HCT116 (cell line): ENCODE data around the gene PTPN13.

ENCODE experiments used
- TF ChIP-seq, protein P1 (sequence below), 3 experiments: fragments of 200-600 bp in 1 of 3; sonication (generic) in 1 of 3; IDR thresholded peaks in 2 of 3; conservative IDR thresholded peaks in 1 of 3; 2 replicates each; pipeline ENCODE4 v1.5.1; 2012 to 2017; ENCODE audit warnings: low read depth in 2 of 3, low read length in 2 of 3, antibody characterized with exemption in 1 of 3, borderline replicate concordance in 1 of 3, control low read depth in 1 of 3, mild to moderate bottlenecking in 1 of 3, mixed read lengths in 1 of 3, mixed run types in 1 of 3, moderate library complexity in 1 of 3; ENCODE audit not compliant: insufficient read depth in 1 of 3
- TF ChIP-seq, protein P2 (sequence below): IDR thresholded peaks from 2 replicates; pipeline ENCODE4 v1.6.1; 2012

DNA sequence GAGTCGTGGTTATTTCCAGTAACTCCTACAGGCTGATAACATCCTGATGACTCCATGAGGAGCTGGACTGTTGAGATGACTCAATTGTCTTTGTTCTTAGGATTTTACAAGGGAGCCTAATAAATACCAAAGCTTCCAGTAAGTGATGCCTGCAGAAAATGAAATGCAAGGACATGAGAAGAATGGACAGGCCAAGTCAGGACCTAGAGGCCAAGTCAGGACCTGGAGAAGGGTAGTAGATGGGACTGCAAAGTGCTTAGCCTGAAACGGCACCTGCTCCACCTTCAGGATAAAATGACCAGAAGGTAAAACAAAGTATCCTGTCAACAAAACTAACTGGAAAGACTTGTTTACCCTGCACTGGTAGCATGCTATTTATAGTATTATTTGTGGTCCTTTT lies 261.5 kb downstream of the PTPN13 start:
- TF ChIP-seq, protein P1, sequence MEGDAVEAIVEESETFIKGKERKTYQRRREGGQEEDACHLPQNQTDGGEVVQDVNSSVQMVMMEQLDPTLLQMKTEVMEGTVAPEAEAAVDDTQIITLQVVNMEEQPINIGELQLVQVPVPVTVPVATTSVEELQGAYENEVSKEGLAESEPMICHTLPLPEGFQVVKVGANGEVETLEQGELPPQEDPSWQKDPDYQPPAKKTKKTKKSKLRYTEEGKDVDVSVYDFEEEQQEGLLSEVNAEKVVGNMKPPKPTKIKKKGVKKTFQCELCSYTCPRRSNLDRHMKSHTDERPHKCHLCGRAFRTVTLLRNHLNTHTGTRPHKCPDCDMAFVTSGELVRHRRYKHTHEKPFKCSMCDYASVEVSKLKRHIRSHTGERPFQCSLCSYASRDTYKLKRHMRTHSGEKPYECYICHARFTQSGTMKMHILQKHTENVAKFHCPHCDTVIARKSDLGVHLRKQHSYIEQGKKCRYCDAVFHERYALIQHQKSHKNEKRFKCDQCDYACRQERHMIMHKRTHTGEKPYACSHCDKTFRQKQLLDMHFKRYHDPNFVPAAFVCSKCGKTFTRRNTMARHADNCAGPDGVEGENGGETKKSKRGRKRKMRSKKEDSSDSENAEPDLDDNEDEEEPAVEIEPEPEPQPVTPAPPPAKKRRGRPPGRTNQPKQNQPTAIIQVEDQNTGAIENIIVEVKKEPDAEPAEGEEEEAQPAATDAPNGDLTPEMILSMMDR (IDR thresholded peaks at IDR 0.05 in 2 of 3, conservative IDR thresholded peaks at IDR 0.05 in 1 of 3; ENCODE audit: borderline replicate concordance in 1 of 3, insufficient read depth in 1 of 3, low read depth in 2 of 3, low read length in 2 of 3), result no peak
- TF ChIP-seq, protein P2, sequence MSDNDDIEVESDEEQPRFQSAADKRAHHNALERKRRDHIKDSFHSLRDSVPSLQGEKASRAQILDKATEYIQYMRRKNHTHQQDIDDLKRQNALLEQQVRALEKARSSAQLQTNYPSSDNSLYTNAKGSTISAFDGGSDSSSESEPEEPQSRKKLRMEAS, result 0 out of 2 replicates have a peak, but pooled peaks have one; percentile 16
